Brain pericyte (primary cell): ENCODE data around the gene SORCS3.

Source experiments
- DNase-seq: peaks from one replicate; pipeline ENCODE4 v3.0.0-alpha.2; 2012; ENCODE audit warnings: low read depth, low spot score

Gene SORCS3

GRCh38 chr10:104913390-104913789 lies 272.3 kb downstream of the SORCS3 start:
- DNase-seq: no peak

- no peak for DNase-seq
Observed at GRCh38 chr10:104920476-104920875, 279.4 kb downstream of the SORCS3 start.

DNA sequence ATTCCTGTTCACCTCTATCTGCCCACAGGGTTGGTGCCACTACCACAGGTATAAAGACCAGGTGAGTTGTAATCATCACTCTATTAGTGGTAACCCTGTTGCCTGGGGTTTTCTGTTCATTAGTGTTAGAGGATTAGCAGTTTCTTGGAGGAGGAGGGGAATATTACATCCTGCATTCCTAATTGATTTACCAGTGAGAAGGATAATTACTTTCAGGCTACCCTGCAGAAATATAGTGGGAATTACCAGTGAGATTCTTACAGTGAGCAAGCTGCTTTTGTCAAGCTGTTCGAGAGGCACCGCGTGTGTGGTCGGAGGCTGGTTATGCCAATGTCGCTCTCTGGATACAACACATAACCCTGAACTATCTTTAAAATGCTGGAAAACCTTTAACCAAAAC lies 280.7 kb downstream of the SORCS3 start:
- DNase-seq: no peak

DNA sequence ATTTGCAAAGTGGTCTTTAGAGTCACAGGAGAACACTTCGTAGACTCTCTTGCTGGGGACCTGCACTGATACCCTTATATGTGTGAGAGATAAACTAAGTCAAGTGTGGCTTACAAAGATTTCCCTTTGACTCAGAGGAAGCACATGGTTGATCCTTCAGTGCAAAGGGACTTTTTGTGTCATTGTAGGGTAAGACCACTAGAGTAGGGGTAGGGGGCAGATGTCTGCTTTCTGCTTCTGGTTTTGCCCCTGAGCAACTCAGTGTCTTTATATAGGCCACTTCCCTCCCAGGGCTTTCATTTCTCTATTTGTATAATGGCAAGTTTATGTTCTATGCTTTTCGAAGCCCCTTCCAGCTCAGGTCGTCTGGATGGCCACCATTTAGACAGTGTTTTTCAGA lies 281.7 kb downstream of the SORCS3 start:
- no peak for DNase-seq

DNA sequence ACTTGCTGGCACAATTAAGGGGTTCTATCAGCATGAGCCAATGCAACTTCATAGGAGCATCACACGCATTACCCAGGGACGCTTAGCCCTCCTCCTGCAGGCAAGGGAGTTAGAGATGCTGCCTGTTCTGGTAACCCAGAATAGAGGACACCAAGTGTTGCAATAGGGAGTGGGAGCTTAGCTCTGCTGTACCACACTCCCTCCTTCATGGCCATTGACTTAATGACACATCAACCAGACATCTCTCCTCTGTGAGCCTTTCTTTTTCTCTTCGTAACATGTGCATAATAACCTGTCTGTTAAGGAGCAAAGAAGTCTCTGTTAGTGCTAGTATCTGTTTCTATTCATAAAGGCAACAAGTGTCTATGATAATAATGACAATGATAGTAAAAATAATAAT lies 282.4 kb downstream of the SORCS3 start:
- DNase-seq: no peak

GRCh38 chr10:104924101-104924795 lies 283.2 kb downstream of the SORCS3 start:
- DNase-seq: no peak

GRCh38 chr10:104925232-104925851 lies 284.3 kb downstream of the SORCS3 start:
- DNase-seq: no peak

DNA sequence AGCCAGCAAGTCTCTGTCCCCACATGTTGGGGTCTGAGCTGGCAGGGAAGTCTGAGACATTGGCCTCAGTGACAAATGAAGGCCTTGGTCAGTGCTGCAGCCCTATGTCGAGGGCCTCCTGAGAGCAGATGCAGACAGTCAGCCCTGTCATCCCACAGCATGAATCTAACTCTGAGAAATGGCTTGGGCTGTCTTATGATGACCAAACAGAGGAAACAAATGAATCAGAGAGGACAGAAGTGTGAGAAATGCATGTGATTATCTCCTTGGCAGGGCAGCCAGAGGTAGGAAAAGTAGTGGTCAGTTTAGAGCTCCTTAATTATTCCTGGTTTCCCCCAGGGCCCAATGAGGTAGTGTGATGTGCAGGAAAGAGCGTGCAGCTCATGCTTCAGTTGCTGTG lies 287.6 kb downstream of the SORCS3 start:
- DNase-seq: no peak

GRCh38 chr10:104931612-104932134 lies 290.6 kb downstream of the SORCS3 start:
- DNase-seq: no peak

- no peak for DNase-seq
Observed at GRCh38 chr10:104935656-104936055, 294.6 kb downstream of the SORCS3 start.

- DNase-seq: no peak
Observed at GRCh38 chr10:104937567-104937966, 296.5 kb downstream of the SORCS3 start.

DNA sequence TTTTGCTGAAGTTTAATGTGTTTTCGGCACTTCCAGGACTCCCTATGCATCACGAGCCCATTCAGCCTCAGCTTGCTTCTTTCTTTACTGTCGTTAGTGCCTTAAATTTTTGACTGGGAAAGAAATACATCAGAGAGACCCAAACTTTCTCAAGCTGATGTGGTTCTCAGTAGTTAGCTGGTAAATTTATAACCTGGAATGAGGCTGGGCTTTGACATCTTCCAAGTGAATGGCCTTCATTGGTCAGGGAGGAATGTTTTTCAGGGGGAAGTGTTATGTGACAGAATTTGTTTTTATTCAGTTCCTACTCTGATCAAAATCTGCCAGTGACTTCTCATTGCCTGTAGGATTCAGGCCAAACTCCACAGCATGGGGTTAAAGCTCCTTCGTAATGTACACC lies 296.9 kb downstream of the SORCS3 start:
- DNase-seq: no peak

DNA sequence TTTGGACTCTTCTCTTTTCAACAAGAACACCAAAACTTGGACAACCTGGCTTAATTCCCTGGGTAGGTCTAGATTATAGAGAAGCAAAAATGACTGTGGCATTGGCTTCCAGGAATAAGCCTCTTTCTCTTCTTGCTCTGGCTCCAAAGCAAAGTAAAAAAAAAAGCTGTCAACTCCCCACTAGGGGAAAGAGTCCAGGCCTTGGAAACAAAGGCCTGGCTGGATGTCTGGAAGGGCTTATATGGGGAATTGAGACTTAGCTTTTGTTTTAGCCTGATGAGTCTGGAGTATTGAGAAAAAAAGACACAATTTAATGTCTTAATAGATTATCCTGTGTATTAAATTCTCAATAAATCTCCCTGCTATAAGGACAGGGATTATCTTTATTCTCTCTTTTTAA lies 300.6 kb downstream of the SORCS3 start:
- DNase-seq: no peak

GRCh38 chr10:104947314-104947713 lies 306.2 kb downstream of the SORCS3 start:
- DNase-seq: no peak

DNA sequence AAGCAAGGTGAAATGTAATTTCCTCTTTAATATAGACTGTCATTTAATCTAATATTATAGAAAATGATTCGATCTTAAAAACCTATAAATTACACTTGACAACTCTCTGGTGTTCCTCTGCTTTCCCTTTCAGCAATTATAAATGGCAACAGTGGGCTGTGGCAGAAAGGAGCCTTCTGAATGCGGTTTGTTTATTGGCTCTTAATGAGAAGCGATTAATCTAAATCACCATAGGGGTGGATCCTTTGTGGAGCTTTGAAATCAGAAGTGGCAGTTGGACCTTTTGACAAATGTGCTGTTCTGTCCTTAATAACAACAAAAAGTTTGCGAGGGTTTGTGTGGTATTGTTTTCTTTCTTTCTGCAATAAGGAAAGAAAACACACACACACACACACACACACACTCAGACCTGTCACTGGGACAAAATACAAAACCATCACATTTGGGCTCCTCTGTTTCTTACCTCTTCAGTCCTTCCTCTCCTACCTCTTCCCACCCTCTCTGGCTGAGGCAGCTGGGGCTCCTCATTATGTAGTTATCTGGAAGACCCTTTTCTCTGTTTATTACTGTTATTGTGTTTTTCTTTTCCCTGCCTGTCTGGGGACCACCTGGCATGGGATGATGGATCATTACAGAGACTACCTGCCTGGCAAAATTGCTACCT lies 316.2 kb downstream of the SORCS3 start:
- no peak for DNase-seq

GRCh38 chr10:104966563-104967297 lies 325.6 kb downstream of the SORCS3 start:
- no peak for DNase-seq

- no peak for DNase-seq
Observed at GRCh38 chr10:104980368-104980767, 339.3 kb downstream of the SORCS3 start.

DNA sequence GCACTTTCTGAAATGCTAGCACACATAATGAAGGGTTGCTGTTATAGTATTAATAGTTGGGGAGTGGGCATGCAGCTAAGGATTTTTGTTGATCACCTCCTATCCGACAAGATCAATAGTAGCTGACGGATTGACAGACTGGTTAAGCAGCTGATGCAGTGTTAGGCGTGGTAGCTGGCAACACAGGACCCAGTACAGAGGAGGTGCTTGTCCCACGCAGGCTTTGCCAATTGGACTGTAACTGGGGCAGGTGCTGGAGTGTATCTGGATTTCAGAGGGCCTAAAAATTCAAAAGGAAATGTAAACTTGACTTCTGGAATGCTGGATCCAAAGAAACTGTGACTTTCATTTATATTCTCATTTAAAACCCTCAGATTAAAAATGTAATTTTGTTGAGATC lies 340.9 kb downstream of the SORCS3 start:
- DNase-seq: no peak

DNA sequence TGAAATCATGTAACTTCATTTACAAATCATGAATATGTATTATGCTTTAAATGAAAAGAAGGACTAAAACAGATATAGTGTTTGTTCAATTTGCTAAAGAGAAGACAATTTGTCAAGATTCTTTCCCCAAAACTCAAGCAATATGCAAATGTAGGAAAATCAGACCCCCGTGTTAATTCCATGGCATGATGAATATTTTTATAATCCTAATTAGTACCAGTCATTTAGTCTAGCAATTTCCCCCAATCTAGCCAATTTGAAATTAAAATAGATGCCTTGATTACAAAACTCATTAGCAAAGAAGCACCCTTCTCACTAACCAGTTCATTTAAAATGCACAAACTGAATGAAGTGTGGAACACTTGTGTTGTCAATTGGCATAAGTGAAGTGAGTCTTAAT lies 347.6 kb downstream of the SORCS3 start:
- no peak for DNase-seq

DNA sequence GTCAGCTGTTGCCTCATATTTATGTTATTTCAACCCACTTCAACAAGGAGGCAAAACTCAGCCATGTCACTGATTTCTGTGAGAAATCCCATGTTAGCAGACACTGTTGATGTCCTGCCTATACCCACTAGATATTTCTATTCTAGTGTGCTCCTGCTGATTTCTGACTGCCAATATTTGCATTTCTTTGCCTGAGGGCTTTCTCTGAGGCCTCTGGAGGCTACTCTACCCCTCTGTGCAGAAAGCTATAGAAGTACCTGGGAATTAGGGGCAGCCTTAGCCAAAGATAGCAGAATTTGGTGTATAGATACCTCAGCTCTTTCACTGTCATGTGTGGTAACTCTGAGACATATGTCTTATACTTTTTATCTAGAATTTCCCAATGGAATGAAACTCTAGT lies 348.8 kb downstream of the SORCS3 start:
- DNase-seq: no peak

DNA sequence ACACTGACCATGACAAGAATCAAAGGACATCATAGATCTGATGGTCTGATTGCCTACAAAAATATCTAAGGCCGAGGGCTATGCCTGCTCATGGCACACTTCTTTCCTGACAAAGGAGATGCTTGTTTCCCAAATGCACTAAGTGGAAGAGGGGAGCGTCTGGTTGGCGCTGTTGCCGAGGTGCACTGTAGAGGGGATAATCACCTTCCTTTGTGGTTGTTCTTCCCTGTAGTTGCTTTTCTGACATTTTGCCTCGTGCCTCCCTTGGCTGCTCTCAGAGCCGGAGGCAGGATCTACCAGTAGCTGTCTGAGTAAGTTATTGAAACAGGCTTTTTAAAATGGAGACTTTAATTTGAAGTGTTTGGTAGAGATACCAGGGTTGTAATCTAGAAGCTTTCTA lies 352.0 kb downstream of the SORCS3 start:
- no peak for DNase-seq

- no peak for DNase-seq
Observed at GRCh38 chr10:105001269-105001668, 360.2 kb downstream of the SORCS3 start.
